Measurements from ENCODE around the gene RFX5.

The RFX5 gene

GRCh38 chr1:151340870-151341754 lies 5.9 kb downstream of the RFX5 start:
- peak; percentile 83 for TF ChIP-seq CTCF (IDR thresholded peaks at IDR 0.05; ENCODE audit: low read depth, low read length)
- Histone ChIP-seq H3K4me1 (peaks cover 3% of the 10 kb centered on the region), H3K4me3 (ENCODE audit: low read depth, low read length) (no peak overlapping the region), H3K36me3 (peaks cover 10% of the 10 kb centered on the region), H3K9me3 (no peaks in the 10 kb centered on the region), H3K27me3 (no peaks in the 10 kb centered on the region)
- DNase-seq, result peak; percentile 67

GRCh38 chr1:151336556-151336955 lies 10.5 kb downstream of the RFX5 start:
- no peak for TF ChIP-seq CTCF (IDR thresholded peaks at IDR 0.05; ENCODE audit: low read depth, low read length)
- no peak for DNase-seq
- Histone ChIP-seq H3K4me1 (peaks cover 4% of the 10 kb centered on the region; the same call in 1 of the 2 replicates), H3K4me3 (ENCODE audit: low read depth, low read length) (no peak overlapping the region), H3K9me3 (no peaks in the 10 kb centered on the region), H3K36me3 (no peaks in the 10 kb centered on the region), H3K27me3 (no peaks in the 10 kb centered on the region)

- H3K4me3 ChIP-seq (ENCODE audit: low read depth, low read length), result no peak overlapping the region
- peaks cover 4% of the 10 kb centered on the region; the same call in 1 of the 2 replicates for H3K4me1 ChIP-seq
- no peaks in the 10 kb centered on the region for H3K36me3 ChIP-seq
- TF ChIP-seq CTCF (IDR thresholded peaks at IDR 0.05; ENCODE audit: low read depth, low read length), result no peak
- no peak for DNase-seq
- H3K9me3 ChIP-seq, result no peaks in the 10 kb centered on the region
- H3K27me3 ChIP-seq, result no peaks in the 10 kb centered on the region
These were observed 12.2 kb downstream of the RFX5 start for GRCh38 chr1:151334822-151335221.

GRCh38 chr1:151327903-151328674 lies 19.0 kb downstream of the RFX5 start:
- no peaks in the 10 kb centered on the region for H3K4me1 ChIP-seq
- H3K27me3 ChIP-seq, result no peaks in the 10 kb centered on the region
- TF ChIP-seq CTCF (IDR thresholded peaks at IDR 0.05; ENCODE audit: low read depth, low read length), result no peak
- H3K36me3 ChIP-seq, result peaks cover 13% of the 10 kb centered on the region
- H3K4me3 ChIP-seq (ENCODE audit: low read depth, low read length), result peak overlapping the region; percentile 77
- H3K9me3 ChIP-seq, result no peaks in the 10 kb centered on the region
- DNase-seq, result no peak

GRCh38 chr1:151327223-151327902 lies 19.7 kb downstream of the RFX5 start, which contains the start of gene PI4KB:
PI4KB (minus strand) TSS chr1:151327416; CDS start chr1:151316481, 10,935 bp downstream.
- Histone ChIP-seq H3K36me3 (peaks cover 13% of the 10 kb centered on the region), H3K4me3 (ENCODE audit: low read depth, low read length) (peak within 1 kb of the TSS; percentile 77), H3K9me3 (no peaks in the 10 kb centered on the region), H3K27me3 (no peaks in the 10 kb centered on the region), H3K4me1 (no peaks in the 10 kb centered on the region)
- TF ChIP-seq CTCF (IDR thresholded peaks at IDR 0.05; ENCODE audit: low read depth, low read length), result no peak
- peak; percentile 93 for DNase-seq

All from BE2C (cell line).